Osteocyte (in vitro differentiated cells): Measurements from ENCODE around the gene CRIM1. TPM values are rescaled to one million over a fixed set of nuclear protein-coding genes. Genes with fewer than 3 reads are reported as not detected.

Source experiments
- DNase-seq: peaks from one replicate; pipeline ENCODE4 v3.0.0; 2021; ENCODE audit warnings: mixed read lengths; ENCODE audit not compliant: unreplicated experiment; ENCODE audit errors: extremely low spot score
- H3K27ac Mint-ChIP-seq: one replicate; pipeline ENCODE4 v1.8.0; 2021; ENCODE audit warnings: mild to moderate bottlenecking, mixed read lengths; ENCODE audit not compliant: unreplicated experiment
- H3K27me3 Mint-ChIP-seq: one replicate; pipeline ENCODE4 v1.8.0; 2021; ENCODE audit warnings: mixed read lengths; ENCODE audit not compliant: unreplicated experiment
- H3K36me3 Mint-ChIP-seq: one replicate; pipeline ENCODE4 v1.8.0; 2021; ENCODE audit warnings: mixed read lengths; ENCODE audit not compliant: unreplicated experiment
- H3K4me1 Mint-ChIP-seq: one replicate; pipeline ENCODE4 v1.8.0; 2021; ENCODE audit warnings: mixed read lengths; ENCODE audit not compliant: unreplicated experiment
- H3K4me3 Mint-ChIP-seq: one replicate; pipeline ENCODE4 v1.8.0; 2021; ENCODE audit warnings: mild to moderate bottlenecking, moderate library complexity, mixed read lengths; ENCODE audit not compliant: unreplicated experiment
- H3K9me3 Mint-ChIP-seq: one replicate; pipeline ENCODE4 v1.8.0; 2021; ENCODE audit warnings: mixed read lengths; ENCODE audit not compliant: unreplicated experiment
- total RNA-seq: library from RNA; stranded (reverse); gene quantifications from 2 replicates; pipeline ENCODE4 v1.2.1, GENCODE V29; 2021
- TF ChIP-seq, protein P1 (sequence below): fragments of 200-600 bp; sonication (generic); IDR thresholded peaks from 2 replicates; pipeline ENCODE4 v1.5.0; 2021; ENCODE audit warnings: antibody characterized with exemption, mild to moderate bottlenecking, moderate library complexity

CRIM1 gene
- total RNA-seq, 1 donor from 2014 or later = 194 TPM

GRCh38 chr2:36351736-36352349 is 3.7 kb upstream of the CRIM1 start:
- no peaks in the 10 kb centered on the region for H3K27me3 Mint-ChIP-seq
- no peaks in the 10 kb centered on the region for H3K9me3 Mint-ChIP-seq
- H3K4me1 Mint-ChIP-seq = peaks cover 26% of the 10 kb centered on the region
- H3K36me3 Mint-ChIP-seq = no peaks in the 10 kb centered on the region
- H3K27ac Mint-ChIP-seq = no peak overlapping the region
- no peak overlapping the region for H3K4me3 Mint-ChIP-seq
- DNase-seq = no peak
- TF ChIP-seq, protein P1, sequence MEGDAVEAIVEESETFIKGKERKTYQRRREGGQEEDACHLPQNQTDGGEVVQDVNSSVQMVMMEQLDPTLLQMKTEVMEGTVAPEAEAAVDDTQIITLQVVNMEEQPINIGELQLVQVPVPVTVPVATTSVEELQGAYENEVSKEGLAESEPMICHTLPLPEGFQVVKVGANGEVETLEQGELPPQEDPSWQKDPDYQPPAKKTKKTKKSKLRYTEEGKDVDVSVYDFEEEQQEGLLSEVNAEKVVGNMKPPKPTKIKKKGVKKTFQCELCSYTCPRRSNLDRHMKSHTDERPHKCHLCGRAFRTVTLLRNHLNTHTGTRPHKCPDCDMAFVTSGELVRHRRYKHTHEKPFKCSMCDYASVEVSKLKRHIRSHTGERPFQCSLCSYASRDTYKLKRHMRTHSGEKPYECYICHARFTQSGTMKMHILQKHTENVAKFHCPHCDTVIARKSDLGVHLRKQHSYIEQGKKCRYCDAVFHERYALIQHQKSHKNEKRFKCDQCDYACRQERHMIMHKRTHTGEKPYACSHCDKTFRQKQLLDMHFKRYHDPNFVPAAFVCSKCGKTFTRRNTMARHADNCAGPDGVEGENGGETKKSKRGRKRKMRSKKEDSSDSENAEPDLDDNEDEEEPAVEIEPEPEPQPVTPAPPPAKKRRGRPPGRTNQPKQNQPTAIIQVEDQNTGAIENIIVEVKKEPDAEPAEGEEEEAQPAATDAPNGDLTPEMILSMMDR = peak; percentile 66

- Mint-ChIP-seq H3K27me3 (no peaks in the 10 kb centered on the region), H3K4me3 (no peak overlapping the region), H3K9me3 (no peaks in the 10 kb centered on the region), H3K27ac (peak overlapping the region; percentile 35), H3K4me1 (peaks cover 26% of the 10 kb centered on the region), H3K36me3 (no peaks in the 10 kb centered on the region)
- TF ChIP-seq, protein P1 = no peak
- no peak for DNase-seq
These were observed 2.9 kb upstream of the CRIM1 start for GRCh38 chr2:36352701-36353100.

GRCh38 chr2:36354811-36355150 is 797 bp upstream of the CRIM1 start:
- Mint-ChIP-seq H3K36me3 (no peaks in the 10 kb centered on the region), H3K27ac (peak overlapping the region; percentile 73), H3K27me3 (no peaks in the 10 kb centered on the region), H3K4me3 (peak overlapping the region; percentile 78), H3K9me3 (no peaks in the 10 kb centered on the region), H3K4me1 (peaks cover 43% of the 10 kb centered on the region)
- TF ChIP-seq, protein P1 = no peak
- no peak for DNase-seq

GRCh38 chr2:36355890-36356297 is 316 bp downstream of the CRIM1 start:
- Mint-ChIP-seq H3K36me3 (peaks cover 2% of the 10 kb centered on the region), H3K27ac (no peak overlapping the region), H3K27me3 (no peaks in the 10 kb centered on the region), H3K9me3 (no peaks in the 10 kb centered on the region), H3K4me1 (peaks cover 54% of the 10 kb centered on the region), H3K4me3 (peak overlapping the region; percentile 94)
- DNase-seq = no peak
- TF ChIP-seq, protein P1 = no peak

- peaks cover 60% of the 10 kb centered on the region for H3K4me1 Mint-ChIP-seq
- H3K27me3 Mint-ChIP-seq = no peaks in the 10 kb centered on the region
- H3K9me3 Mint-ChIP-seq = no peaks in the 10 kb centered on the region
- H3K27ac Mint-ChIP-seq = peak overlapping the region; percentile 72
- TF ChIP-seq, protein P1 = no peak
- DNase-seq = peak; percentile 86
- peak overlapping the region; percentile 94 for H3K4me3 Mint-ChIP-seq
- H3K36me3 Mint-ChIP-seq = peaks cover 5% of the 10 kb centered on the region
These were observed 866 bp downstream of the CRIM1 start for GRCh38 chr2:36356298-36356989.
